Measurements from ENCODE around the gene KDM7A.

- TF ChIP-seq POLR2A (IDR thresholded peaks at IDR 0.05; ENCODE audit: low read depth, low read length) (no peak), CTCF (conservative IDR thresholded peaks at IDR 0.05; ENCODE audit: low read depth, low read length) (no peak), RAD21 (IDR thresholded peaks at IDR 0.05; ENCODE audit: low read length) (no peak), CHD1 (IDR thresholded peaks at IDR 0.05; ENCODE audit: low read depth, low read length) (no peak), MAFK (IDR thresholded peaks at IDR 0.05; ENCODE audit: low read depth, low read length) (no peak), MXI1 (IDR thresholded peaks at IDR 0.05; ENCODE audit: borderline replicate concordance, low read depth, low read length) (no peak), ELK1 (IDR thresholded peaks at IDR 0.05; ENCODE audit: borderline replicate concordance, low read depth, low read length) (no peak), RFX5 (IDR thresholded peaks at IDR 0.05; ENCODE audit: low read depth, low read length) (no peak), FOS (IDR thresholded peaks at IDR 0.05; ENCODE audit: low read depth, low read length) (no peak)
Observed at GRCh38 chr7:140211698-140212097, 34.9 kb upstream of the KDM7A start.
